ENCODE data around the gene BTNL3.
"Not testable (repeated sequence)": the region's sequence is repeated elsewhere in the genome, so short reads cannot be mapped to it uniquely, and the experiment has no call there.

The BTNL3 gene

DNA sequence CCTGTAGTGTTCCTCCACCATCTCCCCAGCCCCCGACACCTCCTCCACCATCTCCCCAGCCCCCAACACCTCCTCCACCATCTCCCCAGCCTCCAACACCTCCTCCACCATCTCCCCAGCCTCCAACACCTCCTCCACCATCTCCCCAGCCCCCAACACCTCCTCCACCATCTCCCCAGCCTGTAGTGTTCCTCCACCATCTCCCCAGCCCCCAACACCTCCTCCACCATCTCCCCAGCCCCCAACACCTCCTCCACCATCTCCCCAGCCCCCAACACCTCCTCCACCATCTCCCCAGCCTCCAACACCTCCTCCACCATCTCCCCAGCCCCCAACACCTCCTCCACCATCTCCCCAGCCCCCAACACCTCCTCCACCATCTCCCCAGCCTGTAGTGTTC is 57.2 kb downstream of the BTNL3 start:
- not testable (repeated sequence) for H3K27ac ChIP-seq (ENCODE audit: low read length); DNase-seq (ENCODE audit: low read depth, low spot score); H3K9me3 ChIP-seq (ENCODE audit: control insufficient read depth, insufficient read depth, low read length); H3K4me3 ChIP-seq (ENCODE audit: low read length); H3K27me3 ChIP-seq (ENCODE audit: control insufficient read depth, insufficient read depth, low read length); H3K36me3 ChIP-seq (ENCODE audit: control insufficient read depth, insufficient read depth, low read length); H3K4me1 ChIP-seq (ENCODE audit: control insufficient read depth, insufficient read depth, low read length)
- no CpG with 5 or more reads among the region's 1 CpG for WGBS (ENCODE audit: insufficient coverage, insufficient read length)

GRCh38 chr5:181047288-181047687 is 58.6 kb downstream of the BTNL3 start:
- Histone ChIP-seq H3K4me1 (ENCODE audit: control insufficient read depth, insufficient read depth, low read length) (peaks cover 2% of the 10 kb centered on the region), H3K36me3 (ENCODE audit: control insufficient read depth, insufficient read depth, low read length) (no peaks in the 10 kb centered on the region), H3K4me3 (ENCODE audit: low read length) (no peak overlapping the region), H3K27ac (ENCODE audit: low read length) (no peak overlapping the region), H3K9me3 (ENCODE audit: control insufficient read depth, insufficient read depth, low read length) (no peaks in the 10 kb centered on the region), H3K27me3 (ENCODE audit: control insufficient read depth, insufficient read depth, low read length) (peaks cover 14% of the 10 kb centered on the region)
- no peak for DNase-seq (ENCODE audit: low read depth, low spot score)
- WGBS (ENCODE audit: insufficient coverage, insufficient read length): no CpG with 5 or more reads among the region's 2 CpGs

GRCh38 chr5:181047921-181048320 is 59.3 kb downstream of the BTNL3 start:
- no CpG with 5 or more reads among the region's 15 CpGs for WGBS (ENCODE audit: insufficient coverage, insufficient read length)
- Histone ChIP-seq H3K36me3 (ENCODE audit: control insufficient read depth, insufficient read depth, low read length) (no peaks in the 10 kb centered on the region), H3K27me3 (ENCODE audit: control insufficient read depth, insufficient read depth, low read length) (peaks cover 18% of the 10 kb centered on the region), H3K27ac (ENCODE audit: low read length) (no peak overlapping the region), H3K4me1 (ENCODE audit: control insufficient read depth, insufficient read depth, low read length) (peaks cover 3% of the 10 kb centered on the region), H3K4me3 (ENCODE audit: low read length) (no peak overlapping the region), H3K9me3 (ENCODE audit: control insufficient read depth, insufficient read depth, low read length) (no peaks in the 10 kb centered on the region)
- DNase-seq (ENCODE audit: low read depth, low spot score): no peak

- no CpG with 5 or more reads among the region's 5 CpGs for WGBS (ENCODE audit: insufficient coverage, insufficient read length)
- no peaks in the 10 kb centered on the region for H3K36me3 ChIP-seq (ENCODE audit: control insufficient read depth, insufficient read depth, low read length)
- no peak for DNase-seq (ENCODE audit: low read depth, low spot score)
- H3K4me3 ChIP-seq (ENCODE audit: low read length): no peak overlapping the region
- no peak overlapping the region for H3K27ac ChIP-seq (ENCODE audit: low read length)
- H3K4me1 ChIP-seq (ENCODE audit: control insufficient read depth, insufficient read depth, low read length): peaks cover 5% of the 10 kb centered on the region
- no peaks in the 10 kb centered on the region for H3K9me3 ChIP-seq (ENCODE audit: control insufficient read depth, insufficient read depth, low read length)
- peaks cover 36% of the 10 kb centered on the region for H3K27me3 ChIP-seq (ENCODE audit: control insufficient read depth, insufficient read depth, low read length)
Observed at GRCh38 chr5:181050016-181050415, 61.4 kb downstream of the BTNL3 start.

- Histone ChIP-seq H3K4me1 (ENCODE audit: control insufficient read depth, insufficient read depth, low read length) (0 out of 2 replicates have a peak, but pooled peaks cover 3% of the 10 kb centered on the region), H3K9me3 (ENCODE audit: control insufficient read depth, insufficient read depth, low read length) (no peaks in the 10 kb centered on the region), H3K4me3 (ENCODE audit: low read length) (peak overlapping the region; percentile 24; the same call in 1 of the 2 replicates), H3K36me3 (ENCODE audit: control insufficient read depth, insufficient read depth, low read length) (no peaks in the 10 kb centered on the region), H3K27ac (ENCODE audit: low read length) (no peak overlapping the region), H3K27me3 (ENCODE audit: control insufficient read depth, insufficient read depth, low read length) (peaks cover 50% of the 10 kb centered on the region)
- no peak for DNase-seq (ENCODE audit: low read depth, low spot score)
- WGBS (ENCODE audit: insufficient coverage, insufficient read length): no CpG with 5 or more reads among the region's 27 CpGs
Observed at GRCh38 chr5:181051841-181052671, 63.4 kb downstream of the BTNL3 start.

- Histone ChIP-seq H3K27ac (ENCODE audit: low read length) (no peak overlapping the region), H3K9me3 (ENCODE audit: control insufficient read depth, insufficient read depth, low read length) (no peaks in the 10 kb centered on the region), H3K36me3 (ENCODE audit: control insufficient read depth, insufficient read depth, low read length) (no peaks in the 10 kb centered on the region), H3K27me3 (ENCODE audit: control insufficient read depth, insufficient read depth, low read length) (peaks cover 55% of the 10 kb centered on the region), H3K4me3 (ENCODE audit: low read length) (peak overlapping the region; percentile 56), H3K4me1 (ENCODE audit: control insufficient read depth, insufficient read depth, low read length) (0 out of 2 replicates have a peak, but pooled peaks cover 3% of the 10 kb centered on the region)
- WGBS (ENCODE audit: insufficient coverage, insufficient read length): no CpG with 5 or more reads among the region's 120 CpGs
- no peak for DNase-seq (ENCODE audit: low read depth, low spot score)
Observed at GRCh38 chr5:181052672-181053487, 64.2 kb downstream of the BTNL3 start.

DNA sequence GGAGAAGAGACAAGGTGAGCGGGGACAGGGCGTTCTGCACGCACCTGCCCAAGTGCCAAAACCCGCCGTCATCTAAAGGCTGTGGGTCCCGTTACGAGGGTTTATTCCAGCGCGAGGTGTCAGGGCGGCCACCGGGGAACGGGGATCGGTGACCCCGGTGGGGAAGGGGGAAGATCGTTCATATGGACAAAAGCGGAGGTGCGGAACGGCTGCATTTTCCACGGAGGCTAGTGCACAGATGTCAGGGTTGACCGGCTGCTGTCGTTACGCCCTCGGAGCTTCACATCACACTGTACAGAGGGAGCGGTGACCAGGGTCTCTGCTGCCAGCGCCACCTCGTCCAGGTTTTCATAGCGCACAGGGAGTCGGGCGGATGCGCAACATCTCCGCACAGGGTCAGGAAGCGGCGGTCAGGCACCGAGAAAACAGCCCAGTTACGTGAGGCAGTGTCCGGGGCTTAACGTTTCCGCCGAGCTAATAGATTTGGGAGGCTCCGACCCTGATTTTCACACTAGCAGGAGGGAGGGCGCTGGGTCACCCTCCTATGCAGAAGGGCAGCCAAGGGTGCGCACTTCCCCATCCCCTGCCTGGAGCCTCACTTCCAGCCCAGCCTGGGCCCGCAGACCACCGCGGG is 65.0 kb downstream of the BTNL3 start:
- H3K4me3 ChIP-seq (ENCODE audit: low read length): peak overlapping the region; percentile 56; the same call in 1 of the 2 replicates
- no peak overlapping the region for H3K27ac ChIP-seq (ENCODE audit: low read length)
- no peak for DNase-seq (ENCODE audit: low read depth, low spot score)
- no CpG with 5 or more reads among the region's 45 CpGs for WGBS (ENCODE audit: insufficient coverage, insufficient read length)
- 0 out of 2 replicates have a peak, but pooled peaks cover 3% of the 10 kb centered on the region for H3K4me1 ChIP-seq (ENCODE audit: control insufficient read depth, insufficient read depth, low read length)
- H3K36me3 ChIP-seq (ENCODE audit: control insufficient read depth, insufficient read depth, low read length): no peaks in the 10 kb centered on the region
- H3K9me3 ChIP-seq (ENCODE audit: control insufficient read depth, insufficient read depth, low read length): no peaks in the 10 kb centered on the region
- H3K27me3 ChIP-seq (ENCODE audit: control insufficient read depth, insufficient read depth, low read length): peaks cover 62% of the 10 kb centered on the region

DNA sequence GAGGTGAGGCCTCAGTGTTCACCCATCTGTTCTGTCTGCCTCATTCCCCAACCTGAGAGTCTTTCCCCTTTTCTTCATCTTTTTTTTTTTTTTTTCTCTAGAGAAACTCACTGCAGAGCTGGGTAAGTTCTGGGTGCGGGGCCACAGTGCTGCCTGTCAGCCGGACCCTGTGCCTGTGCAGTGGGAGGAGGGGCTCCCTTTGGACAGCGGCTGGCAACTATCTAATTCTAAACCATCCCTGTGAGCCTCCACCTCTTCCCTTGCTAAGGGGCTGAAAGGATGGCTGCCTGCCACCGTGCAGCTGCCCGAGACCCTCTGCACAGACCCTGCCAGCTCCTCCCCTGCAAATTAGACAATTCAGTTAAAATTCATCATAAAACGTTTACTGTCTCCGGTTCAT is 65.5 kb downstream of the BTNL3 start:
- Histone ChIP-seq H3K27me3 (ENCODE audit: control insufficient read depth, insufficient read depth, low read length) (peaks cover 67% of the 10 kb centered on the region), H3K4me3 (ENCODE audit: low read length) (peak overlapping the region; percentile 56; the same call in 1 of the 2 replicates), H3K27ac (ENCODE audit: low read length) (no peak overlapping the region), H3K4me1 (ENCODE audit: control insufficient read depth, insufficient read depth, low read length) (0 out of 2 replicates have a peak, but pooled peaks cover 3% of the 10 kb centered on the region), H3K36me3 (ENCODE audit: control insufficient read depth, insufficient read depth, low read length) (no peaks in the 10 kb centered on the region), H3K9me3 (ENCODE audit: control insufficient read depth, insufficient read depth, low read length) (no peaks in the 10 kb centered on the region)
- DNase-seq (ENCODE audit: low read depth, low spot score): no peak
- no CpG with 5 or more reads among the region's 7 CpGs for WGBS (ENCODE audit: insufficient coverage, insufficient read length)

GRCh38 chr5:181054871-181055459 is 66.3 kb downstream of the BTNL3 start:
- H3K9me3 ChIP-seq (ENCODE audit: control insufficient read depth, insufficient read depth, low read length): no peaks in the 10 kb centered on the region
- no peak overlapping the region for H3K4me3 ChIP-seq (ENCODE audit: low read length)
- H3K27ac ChIP-seq (ENCODE audit: low read length): no peak overlapping the region
- no CpG with 5 or more reads among the region's 7 CpGs for WGBS (ENCODE audit: insufficient coverage, insufficient read length)
- H3K4me1 ChIP-seq (ENCODE audit: control insufficient read depth, insufficient read depth, low read length): 0 out of 2 replicates have a peak, but pooled peaks cover 7% of the 10 kb centered on the region
- DNase-seq (ENCODE audit: low read depth, low spot score): no peak
- H3K27me3 ChIP-seq (ENCODE audit: control insufficient read depth, insufficient read depth, low read length): peaks cover 75% of the 10 kb centered on the region
- H3K36me3 ChIP-seq (ENCODE audit: control insufficient read depth, insufficient read depth, low read length): no peaks in the 10 kb centered on the region
